ENCODE measurements around the gene PLCB2.

DNA sequence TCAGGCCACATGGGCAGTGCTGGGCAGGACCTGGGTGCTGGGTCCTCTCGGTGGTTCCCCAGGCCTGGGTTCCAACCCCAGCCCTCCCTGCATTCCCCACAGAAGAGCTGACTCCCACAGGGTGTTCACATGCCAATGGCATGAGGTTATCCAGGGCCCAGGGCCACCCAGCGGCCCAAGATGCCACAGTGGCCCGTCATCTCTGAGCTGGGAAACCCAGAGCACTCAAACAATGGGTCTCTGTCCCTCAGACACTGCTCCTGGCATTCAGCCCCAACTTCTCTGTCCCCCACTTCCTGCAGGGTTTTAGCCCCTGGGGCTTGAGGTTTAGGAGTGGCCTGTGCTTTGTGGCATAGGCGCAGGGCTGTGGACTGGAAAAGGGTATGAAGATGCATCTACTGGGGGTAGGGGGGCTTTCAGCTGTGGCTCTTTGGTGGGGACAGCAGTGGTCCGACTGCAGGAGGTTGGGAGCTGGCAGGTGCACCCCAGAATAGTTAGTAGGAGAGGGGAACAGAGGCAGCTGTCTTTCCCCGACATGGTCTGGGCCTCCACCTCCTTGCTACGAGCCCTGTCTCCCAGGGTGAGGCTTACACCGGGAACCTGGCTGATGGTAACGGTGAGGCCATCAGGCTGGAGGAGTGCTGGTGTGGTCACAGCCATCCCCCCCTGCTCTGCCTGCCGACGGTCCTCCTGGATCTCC is 31.3 kb upstream of the PLCB2 start:
- TF ChIP-seq, protein P1, sequence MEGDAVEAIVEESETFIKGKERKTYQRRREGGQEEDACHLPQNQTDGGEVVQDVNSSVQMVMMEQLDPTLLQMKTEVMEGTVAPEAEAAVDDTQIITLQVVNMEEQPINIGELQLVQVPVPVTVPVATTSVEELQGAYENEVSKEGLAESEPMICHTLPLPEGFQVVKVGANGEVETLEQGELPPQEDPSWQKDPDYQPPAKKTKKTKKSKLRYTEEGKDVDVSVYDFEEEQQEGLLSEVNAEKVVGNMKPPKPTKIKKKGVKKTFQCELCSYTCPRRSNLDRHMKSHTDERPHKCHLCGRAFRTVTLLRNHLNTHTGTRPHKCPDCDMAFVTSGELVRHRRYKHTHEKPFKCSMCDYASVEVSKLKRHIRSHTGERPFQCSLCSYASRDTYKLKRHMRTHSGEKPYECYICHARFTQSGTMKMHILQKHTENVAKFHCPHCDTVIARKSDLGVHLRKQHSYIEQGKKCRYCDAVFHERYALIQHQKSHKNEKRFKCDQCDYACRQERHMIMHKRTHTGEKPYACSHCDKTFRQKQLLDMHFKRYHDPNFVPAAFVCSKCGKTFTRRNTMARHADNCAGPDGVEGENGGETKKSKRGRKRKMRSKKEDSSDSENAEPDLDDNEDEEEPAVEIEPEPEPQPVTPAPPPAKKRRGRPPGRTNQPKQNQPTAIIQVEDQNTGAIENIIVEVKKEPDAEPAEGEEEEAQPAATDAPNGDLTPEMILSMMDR (optimal IDR thresholded peaks at IDR 0.05 in 1 of 3, IDR thresholded peaks at IDR 0.05 in 1 of 3, conservative IDR thresholded peaks at IDR 0.05 in 1 of 3; ENCODE audit: extremely low read depth in 1 of 3, insufficient read depth in 2 of 3, low read length in 3 of 3): no peak
- no peak for TF ChIP-seq EZH2 (IDR thresholded peaks at IDR 0.05; ENCODE audit: low read length)

All from keratinocyte (primary cell).